Neuronal stem cell (in vitro differentiated cells): Measurements from ENCODE around the gene TOGARAM2.

Experiments used
- DNase-seq: peaks from one replicate; pipeline ENCODE4 v3.0.0-alpha.2; 2013; ENCODE audit warnings: low spot score
- H2AFZ ChIP-seq: one replicate; pipeline ENCODE4 v1.6.1; 2013; ENCODE audit warnings: mild to moderate bottlenecking, low read length, inconsistent platforms
- H2AK5ac ChIP-seq: 2 replicates; pipeline ENCODE4 v1.6.1; 2013; ENCODE audit warnings: low read depth, mild to moderate bottlenecking, inconsistent platforms, low read length, moderate library complexity, mixed read lengths
- H2BK120ac ChIP-seq: 2 replicates; pipeline ENCODE4 v1.6.1; 2013; ENCODE audit warnings: low read depth, mild to moderate bottlenecking, inconsistent platforms, low read length, moderate library complexity, mixed read lengths
- H2BK12ac ChIP-seq: one replicate; pipeline ENCODE4 v1.6.1; 2013; ENCODE audit warnings: low read length, inconsistent platforms
- H2BK15ac ChIP-seq: 2 replicates; pipeline ENCODE4 v1.6.1; 2013; ENCODE audit warnings: mild to moderate bottlenecking, low read length, inconsistent platforms, mixed read lengths
- H2BK5ac ChIP-seq: one replicate; pipeline ENCODE4 v1.6.1; 2013; ENCODE audit warnings: inconsistent platforms, mild to moderate bottlenecking, low read length, moderate library complexity
- H3K14ac ChIP-seq: one replicate; pipeline ENCODE4 v1.6.1; 2013; ENCODE audit warnings: low read length, inconsistent platforms
- H3K18ac ChIP-seq: 2 replicates; pipeline ENCODE4 v1.6.1; 2013; ENCODE audit warnings: low read length, inconsistent platforms
- H3K23ac ChIP-seq: 2 replicates; pipeline ENCODE4 v1.6.1; 2013; ENCODE audit warnings: low read depth, mild to moderate bottlenecking, mixed read lengths, low read length, inconsistent platforms; ENCODE audit not compliant: poor library complexity
- H3K27ac ChIP-seq: replicated peaks from 3 replicates; pipeline ENCODE4 v1.5.1; 2013; ENCODE audit warnings: low read length, inconsistent platforms
- H3K27me3 ChIP-seq, 3 experiments: 2 replicates each; pipeline ENCODE4 v1.6.1; 2013; ENCODE audit warnings: low read length in 3 of 3, mild to moderate bottlenecking in 2 of 3, inconsistent platforms in 1 of 3, low read depth in 1 of 3, mixed read lengths in 1 of 3, moderate library complexity in 1 of 3; ENCODE audit not compliant: control insufficient read depth in 3 of 3, insufficient read depth in 3 of 3
- H3K36me3 ChIP-seq, 2 donors: replicated peaks in 1 of 2; 2 replicates each; pipeline ENCODE4 v1.6.1; 2013; ENCODE audit warnings: low read length in 2 of 2; ENCODE audit not compliant: control insufficient read depth in 2 of 2, insufficient read depth in 2 of 2
- H3K4ac ChIP-seq: 2 replicates; pipeline ENCODE4 v1.6.1; 2013; ENCODE audit warnings: inconsistent platforms, mild to moderate bottlenecking, low read length, moderate library complexity
- H3K4me1 ChIP-seq, 2 donors: 1 replicate in 1 of 2; 2 replicates in 1 of 2; pipeline ENCODE4 v1.6.1; 2013; ENCODE audit warnings: low read length in 2 of 2, low read depth in 1 of 2; ENCODE audit not compliant: control insufficient read depth in 2 of 2, insufficient read depth in 1 of 2
- H3K4me2 ChIP-seq: one replicate; pipeline ENCODE4 v1.6.1; 2013; ENCODE audit warnings: mild to moderate bottlenecking, low read length, inconsistent platforms; ENCODE audit not compliant: insufficient read depth, poor library complexity, severe bottlenecking
- H3K4me3 ChIP-seq, 2 donors: 2 replicates each; pipeline ENCODE4 v1.5.1; 2013; ENCODE audit warnings: low read length in 2 of 2, mild to moderate bottlenecking in 2 of 2, inconsistent platforms in 1 of 2, moderate library complexity in 1 of 2
- H3K79me1 ChIP-seq: one replicate; pipeline ENCODE4 v1.6.1; 2013; ENCODE audit warnings: low read depth, mild to moderate bottlenecking, inconsistent platforms, low read length, moderate library complexity
- H3K9ac ChIP-seq: one replicate; pipeline ENCODE4 v1.6.1; 2013; ENCODE audit warnings: mild to moderate bottlenecking, low read depth, low read length, inconsistent platforms; ENCODE audit not compliant: poor library complexity
- H3K9me3 ChIP-seq, 2 donors: replicated peaks in 1 of 2; 2 replicates each; pipeline versions ENCODE3 to v1.6.1; 2013; ENCODE audit warnings: low read length in 2 of 2, mild to moderate bottlenecking in 2 of 2, inconsistent platforms in 1 of 2, low read depth in 1 of 2, mixed read lengths in 1 of 2, moderate library complexity in 1 of 2; ENCODE audit not compliant: control insufficient read depth in 2 of 2, insufficient read depth in 1 of 2
- H4K8ac ChIP-seq: one replicate; pipeline ENCODE4 v1.6.1; 2013; ENCODE audit warnings: low read depth, mild to moderate bottlenecking, inconsistent platforms, low read length, moderate library complexity
- H4K91ac ChIP-seq: one replicate; pipeline ENCODE4 v1.6.1; 2013; ENCODE audit warnings: low read length, low read depth, mild to moderate bottlenecking, inconsistent platforms; ENCODE audit not compliant: poor library complexity
- WGBS, 2 donors: extraction: QIAGEN DNeasy Blood & Tissue Kit; methylation state at CpG; one replicate each; pipeline ENCODE4 v1.1.7; 2013; ENCODE audit warnings: missing lambda C conversion rate in 2 of 2, mixed read lengths in 1 of 2; ENCODE audit not compliant: insufficient read length in 2 of 2, insufficient replicate concordance in 1 of 2; ENCODE audit errors: extremely low coverage in 2 of 2; 5-methylcytosine and 5-hydroxymethylcytosine counted together

Gene TOGARAM2

DNA sequence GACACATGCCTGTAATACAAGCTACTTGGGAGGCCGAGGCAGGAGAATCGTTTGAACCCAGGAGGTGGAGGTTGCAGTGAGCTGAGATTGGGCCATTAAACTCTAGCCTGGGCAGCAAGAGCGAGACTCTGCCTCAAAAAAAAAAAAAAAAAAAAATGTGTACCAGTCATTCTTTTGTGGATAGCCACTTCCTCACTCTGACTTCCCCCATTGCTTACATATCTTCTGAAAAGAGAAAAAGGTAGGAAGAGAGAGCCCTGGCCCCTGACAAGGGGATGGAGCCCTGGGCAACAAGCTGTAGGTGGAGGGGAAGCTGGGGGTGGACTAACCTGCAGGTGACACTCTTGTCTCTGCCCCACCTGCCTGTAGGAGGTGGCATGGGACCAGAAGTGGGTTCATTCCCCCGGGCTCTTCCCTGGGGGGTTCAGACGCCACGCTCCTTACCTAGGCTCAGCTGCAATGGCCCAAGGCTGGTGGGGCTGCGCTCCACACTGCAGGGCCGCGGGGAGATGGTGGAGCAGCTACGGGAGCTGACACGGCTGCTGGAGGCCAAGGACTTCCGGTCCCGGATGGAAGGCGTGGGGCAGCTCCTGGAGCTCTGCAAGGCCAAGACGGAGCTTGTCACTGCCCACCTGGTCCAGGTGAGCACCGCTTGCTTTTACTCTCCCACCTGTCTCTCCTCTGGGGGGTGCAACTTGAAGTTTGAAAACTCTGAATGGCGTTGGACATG is 54.1 kb downstream of the TOGARAM2 start:
- H2AK5ac ChIP-seq = peak overlapping the region; percentile 43
- no peak overlapping the region for H3K9ac ChIP-seq
- no peaks in the 10 kb centered on the region for H3K79me1 ChIP-seq
- no peak overlapping the region for H4K8ac ChIP-seq
- H2AFZ ChIP-seq = no peak overlapping the region
- peak overlapping the region; percentile 66 for H2BK12ac ChIP-seq
- DNase-seq = no peak
- no peak overlapping the region for H3K27ac ChIP-seq
- H4K91ac ChIP-seq = no peak overlapping the region
- no peak overlapping the region for H3K4me2 ChIP-seq
- H3K36me3 ChIP-seq = no peaks in the 10 kb centered on the region
- no CpG with 5 or more reads among the region's 17 CpGs for WGBS, 2 donors
- peak overlapping the region; percentile 53 for H3K18ac ChIP-seq
- peaks cover 0 to 11% of the 10 kb centered on the region in 2 donors for H3K4me1 ChIP-seq
- no peak overlapping the region for H3K4me3 ChIP-seq
- H2BK5ac ChIP-seq = peak overlapping the region; percentile 40
- H3K27me3 ChIP-seq = peaks cover 0 to 9% (median 0%) of the 10 kb centered on the region in 3 experiments
- H3K23ac ChIP-seq = peak overlapping the region; percentile 14
- H3K14ac ChIP-seq = no peak overlapping the region
- H3K4ac ChIP-seq = no peak overlapping the region
- H3K9me3 ChIP-seq = no peaks in the 10 kb centered on the region
- no peak overlapping the region for H2BK15ac ChIP-seq
- H2BK120ac ChIP-seq = no peak overlapping the region

DNA sequence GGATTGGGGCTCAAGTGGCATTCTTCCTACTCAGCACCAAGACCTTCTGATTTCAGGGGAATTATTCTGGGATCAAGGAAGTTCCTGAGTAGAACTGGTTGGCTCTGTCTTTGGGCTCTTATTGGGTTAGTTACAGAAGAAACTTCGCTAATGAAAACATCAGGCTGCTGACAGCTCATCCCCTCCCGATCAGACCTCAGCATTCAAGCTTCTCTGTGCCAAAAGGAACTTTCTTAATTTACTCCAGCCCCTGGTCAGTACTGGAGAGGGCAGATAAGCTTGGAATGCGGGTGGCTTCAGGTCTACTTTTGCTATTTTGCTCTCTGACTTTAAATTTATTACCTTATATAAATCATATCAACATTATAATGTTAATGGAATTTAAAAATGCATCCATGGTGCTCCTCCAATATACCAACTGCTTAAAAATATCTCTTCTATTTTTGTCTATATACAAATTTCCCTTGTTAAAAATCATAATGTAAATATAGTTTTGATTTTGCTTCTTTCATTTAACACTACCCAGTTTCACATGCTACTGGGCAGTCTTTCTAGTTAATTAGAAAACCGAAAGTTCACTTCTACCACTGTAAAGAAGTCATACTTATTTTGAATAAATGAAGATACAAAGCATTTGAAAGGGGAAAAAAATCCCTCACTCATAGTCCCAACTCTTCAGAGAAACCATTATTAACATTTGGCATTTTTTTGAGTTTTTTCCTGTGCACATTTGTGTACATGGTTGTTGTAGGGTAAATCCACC is 58.8 kb downstream of the TOGARAM2 start:
- H3K23ac ChIP-seq = no peak overlapping the region
- H3K9me3 ChIP-seq = no peaks in the 10 kb centered on the region
- no peak overlapping the region for H4K91ac ChIP-seq
- no peak overlapping the region for H2BK5ac ChIP-seq
- no peak overlapping the region for H2AK5ac ChIP-seq
- no peak overlapping the region for H3K4ac ChIP-seq
- no peak overlapping the region for H4K8ac ChIP-seq
- no peak overlapping the region for H2AFZ ChIP-seq
- H3K36me3 ChIP-seq = no peaks in the 10 kb centered on the region
- peaks cover 0 to 10% (median 0%) of the 10 kb centered on the region in 3 experiments for H3K27me3 ChIP-seq
- H3K14ac ChIP-seq = no peak overlapping the region
- no peak for DNase-seq
- H3K4me1 ChIP-seq = no peaks in the 10 kb centered on the region
- H3K27ac ChIP-seq = no peak overlapping the region
- no peak overlapping the region for H3K18ac ChIP-seq
- H3K9ac ChIP-seq = no peak overlapping the region
- no peak overlapping the region for H3K4me3 ChIP-seq
- no peak overlapping the region for H2BK120ac ChIP-seq
- no peak overlapping the region for H2BK15ac ChIP-seq
- no peak overlapping the region for H3K4me2 ChIP-seq
- WGBS, 2 donors = no CpG with 5 or more reads among the region's 4 CpGs
- H2BK12ac ChIP-seq = no peak overlapping the region
- H3K79me1 ChIP-seq = no peaks in the 10 kb centered on the region

DNA sequence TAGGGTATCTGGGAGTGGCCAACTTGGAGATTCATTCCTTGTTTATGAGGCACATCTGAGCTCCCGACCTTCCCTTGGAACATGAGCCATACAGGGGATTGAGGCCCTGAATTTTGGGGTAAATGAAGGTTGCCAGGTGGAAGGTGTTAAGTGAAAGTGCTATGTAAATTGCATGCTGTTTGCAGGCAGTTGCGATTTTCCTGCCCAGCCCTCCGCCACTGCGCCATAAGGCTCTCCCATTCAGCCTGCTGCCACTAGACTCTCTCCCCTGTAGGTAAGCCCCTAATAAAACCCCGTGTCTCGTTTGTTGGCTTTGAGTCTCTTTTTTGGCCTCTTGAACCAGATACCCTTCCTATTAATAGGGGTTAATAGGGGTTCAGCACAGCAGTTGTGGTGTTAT is 59.5 kb downstream of the TOGARAM2 start:
- H3K4me3 ChIP-seq = no peak overlapping the region
- no peak overlapping the region for H3K4ac ChIP-seq
- no peak overlapping the region for H2AFZ ChIP-seq
- H3K4me2 ChIP-seq = no peak overlapping the region
- no peak overlapping the region for H3K9ac ChIP-seq
- H3K27ac ChIP-seq = no peak overlapping the region
- H3K4me1 ChIP-seq = no peaks in the 10 kb centered on the region
- no peak overlapping the region for H2BK5ac ChIP-seq
- no peak overlapping the region for H3K18ac ChIP-seq
- no peaks in the 10 kb centered on the region for H3K9me3 ChIP-seq
- no peaks in the 10 kb centered on the region for H3K36me3 ChIP-seq
- peaks cover 0 to 12% (median 0%) of the 10 kb centered on the region in 3 experiments for H3K27me3 ChIP-seq
- no peak overlapping the region for H3K14ac ChIP-seq
- no peak overlapping the region for H4K8ac ChIP-seq
- DNase-seq = no peak
- H2BK120ac ChIP-seq = no peak overlapping the region
- no peak overlapping the region for H3K23ac ChIP-seq
- no peak overlapping the region for H4K91ac ChIP-seq
- no peak overlapping the region for H2BK12ac ChIP-seq
- H2AK5ac ChIP-seq = no peak overlapping the region
- H3K79me1 ChIP-seq = no peaks in the 10 kb centered on the region
- H2BK15ac ChIP-seq = no peak overlapping the region
- no CpG with 5 or more reads among the region's 6 CpGs for WGBS, 2 donors

DNA sequence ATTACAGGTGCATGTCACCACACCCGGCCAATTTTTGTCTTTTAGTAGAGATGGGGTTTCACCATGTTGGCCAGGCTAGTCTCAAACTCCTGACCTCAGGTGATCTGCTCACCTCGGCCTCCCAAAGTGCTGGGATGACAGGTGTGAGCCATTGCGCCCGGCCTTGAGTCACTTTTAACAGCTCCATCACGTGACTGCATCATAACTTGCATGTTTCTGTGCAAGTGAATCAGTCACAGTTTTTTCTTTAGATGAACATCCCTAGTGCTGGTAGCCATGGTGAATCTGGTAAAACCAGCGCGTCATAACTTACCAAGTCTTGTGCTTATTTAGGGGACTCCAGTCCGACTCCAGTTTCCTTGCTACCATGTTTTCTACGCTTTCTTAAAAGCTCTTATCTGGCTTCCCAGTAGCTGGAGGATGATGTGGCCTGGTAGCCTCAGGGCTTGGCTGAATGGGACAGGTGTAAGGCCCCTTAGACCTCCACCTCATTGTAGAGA is 60.1 kb downstream of the TOGARAM2 start:
- H3K27ac ChIP-seq = no peak overlapping the region
- no CpG with 5 or more reads among the region's 9 CpGs for WGBS, 2 donors
- no peak overlapping the region for H2AFZ ChIP-seq

More for the DNA sequence above, 60.1 kb downstream of the TOGARAM2 start:
- Histone ChIP-seq H3K79me1 (no peaks in the 10 kb centered on the region), H3K14ac (no peak overlapping the region), H2BK5ac (no peak overlapping the region), H2AK5ac (no peak overlapping the region), H3K23ac (no peak overlapping the region), H3K18ac (no peak overlapping the region), H2BK15ac (no peak overlapping the region), H3K9ac (no peak overlapping the region), H3K4ac (no peak overlapping the region), H2BK120ac (no peak overlapping the region), H3K9me3 (no peaks in the 10 kb centered on the region), H3K27me3 (peaks cover 0 to 13% (median 0%) of the 10 kb centered on the region in 3 experiments), H3K4me3 (no peak overlapping the region), H4K8ac (no peak overlapping the region), H3K36me3 (no peaks in the 10 kb centered on the region), H3K4me1 (no peaks in the 10 kb centered on the region), H4K91ac (no peak overlapping the region), H2BK12ac (no peak overlapping the region), H3K4me2 (no peak overlapping the region)
- DNase-seq = no peak
